ENCODE measurements around the gene SH2D5.
A peak's percentile ranks its signal among the peaks of the same experiment; 100 is the strongest.

SH2D5 gene

GRCh38 chr1:20703124-20703756, 29.3 kb downstream of the SH2D5 start:
- no peak for ATAC-seq
- TF ChIP-seq CSDC2 (CRISPR knock-in tag; IDR thresholded peaks at IDR 0.05) (no peak), PPARA (CRISPR knock-in tag; IDR thresholded peaks at IDR 0.05; ENCODE audit: borderline replicate concordance) (no peak), ZNF8 (CRISPR knock-in tag; IDR thresholded peaks at IDR 0.05) (no peak), OSR1 (CRISPR knock-in tag; IDR thresholded peaks at IDR 0.05) (no peak), ZC3H10 (CRISPR knock-in tag; IDR thresholded peaks at IDR 0.05) (no peak), ISL1 (CRISPR knock-in tag; IDR thresholded peaks at IDR 0.05) (no peak), ZFP3 (CRISPR knock-in tag; IDR thresholded peaks at IDR 0.05) (no peak), ZNF70 (CRISPR knock-in tag; IDR thresholded peaks at IDR 0.05) (no peak), TSHZ2 (CRISPR knock-in tag; IDR thresholded peaks at IDR 0.05) (no peak), CREB5 (CRISPR knock-in tag; IDR thresholded peaks at IDR 0.05; ENCODE audit: low read depth) (no peak), ZFP30 (CRISPR knock-in tag; IDR thresholded peaks at IDR 0.05) (no peak), RARB (CRISPR knock-in tag; IDR thresholded peaks at IDR 0.05) (no peak), TOX (CRISPR knock-in tag; IDR thresholded peaks at IDR 0.05; ENCODE audit: borderline replicate concordance) (no peak), SNAI2 (CRISPR knock-in tag; IDR thresholded peaks at IDR 0.05) (no peak), CSRNP3 (CRISPR knock-in tag; IDR thresholded peaks at IDR 0.05) (no peak), ARNTL (CRISPR knock-in tag; IDR thresholded peaks at IDR 0.05; ENCODE audit: borderline replicate concordance, low read depth) (no peak), TCF4 (CRISPR knock-in tag; IDR thresholded peaks at IDR 0.05; ENCODE audit: borderline replicate concordance) (no peak), ZNF565 (CRISPR knock-in tag; conservative IDR thresholded peaks at IDR 0.05; ENCODE audit: low read depth) (no peak), ESRRG (CRISPR knock-in tag; IDR thresholded peaks at IDR 0.05) (no peak), PATZ1 (CRISPR knock-in tag; IDR thresholded peaks at IDR 0.05; ENCODE audit: borderline replicate concordance) (no peak)

- peak; percentile 73 for ATAC-seq
Observed at GRCh38 chr1:20702416-20702815, 30.1 kb downstream of the SH2D5 start.

More at GRCh38 chr1:20702416-20702815, 30.1 kb downstream of the SH2D5 start:
- TF ChIP-seq ZNF70 (CRISPR knock-in tag; IDR thresholded peaks at IDR 0.05) (no peak), ZFP3 (CRISPR knock-in tag; IDR thresholded peaks at IDR 0.05) (no peak), TSHZ2 (CRISPR knock-in tag; IDR thresholded peaks at IDR 0.05) (no peak), SNAI2 (CRISPR knock-in tag; IDR thresholded peaks at IDR 0.05) (no peak), PPARA (CRISPR knock-in tag; IDR thresholded peaks at IDR 0.05; ENCODE audit: borderline replicate concordance) (no peak), PATZ1 (CRISPR knock-in tag; IDR thresholded peaks at IDR 0.05; ENCODE audit: borderline replicate concordance) (no peak)
